NT2/D1 (cell line): ENCODE results near the gene PLA2G4A.

ENCODE experiments used
- SUZ12 ChIP-seq: IDR thresholded peaks from 2 replicates; pipeline ENCODE4 v1.6.1; 2011; ENCODE audit not compliant: insufficient read length, insufficient read depth; ENCODE audit errors: extremely low read depth
- YY1 ChIP-seq: IDR thresholded peaks from 2 replicates; pipeline ENCODE4 v1.6.1; 2011; ENCODE audit not compliant: insufficient read length, insufficient read depth

DNA sequence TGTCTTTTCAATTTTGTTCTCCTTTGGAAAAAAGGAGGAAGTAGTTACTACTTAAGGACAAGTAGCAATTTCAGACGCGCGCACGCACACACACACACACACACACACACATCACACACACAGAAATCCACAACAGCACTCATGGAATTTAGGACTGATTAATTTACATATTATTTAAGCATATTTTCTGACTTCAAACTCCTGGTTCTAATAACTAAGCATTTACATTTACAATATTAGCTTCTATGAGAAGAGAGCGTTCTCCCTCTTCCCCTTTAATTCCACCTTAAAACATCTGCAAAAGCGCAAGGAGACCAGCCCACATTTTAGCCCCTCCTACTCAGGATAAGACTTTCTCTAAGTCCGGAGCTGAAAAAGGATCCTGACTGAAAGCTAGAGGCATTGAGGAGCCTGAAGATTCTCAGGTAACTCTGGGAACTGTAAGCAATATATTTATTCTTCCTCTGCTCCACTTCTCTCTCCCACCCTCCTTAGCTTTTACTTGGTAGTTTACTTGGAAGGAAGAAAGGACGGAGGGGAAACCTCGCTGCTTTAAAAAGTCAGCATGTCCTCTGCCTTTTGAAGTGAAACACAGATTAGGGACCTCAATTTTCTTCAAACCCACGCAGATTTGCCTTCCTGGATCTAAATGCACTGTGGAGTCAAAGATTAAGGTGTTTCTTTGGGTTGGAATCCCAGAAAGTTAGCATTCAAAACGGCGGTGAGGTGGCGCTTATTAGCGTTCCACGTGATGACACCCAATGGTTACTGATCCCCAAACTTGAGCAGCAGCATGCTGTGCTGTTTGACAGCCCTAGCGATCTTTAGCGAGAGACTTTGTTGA is at the start of gene PLA2G4A:
- TF ChIP-seq YY1 = no peak
- TF ChIP-seq SUZ12 = no peak
